ENCODE data around the gene IER2.

DNA sequence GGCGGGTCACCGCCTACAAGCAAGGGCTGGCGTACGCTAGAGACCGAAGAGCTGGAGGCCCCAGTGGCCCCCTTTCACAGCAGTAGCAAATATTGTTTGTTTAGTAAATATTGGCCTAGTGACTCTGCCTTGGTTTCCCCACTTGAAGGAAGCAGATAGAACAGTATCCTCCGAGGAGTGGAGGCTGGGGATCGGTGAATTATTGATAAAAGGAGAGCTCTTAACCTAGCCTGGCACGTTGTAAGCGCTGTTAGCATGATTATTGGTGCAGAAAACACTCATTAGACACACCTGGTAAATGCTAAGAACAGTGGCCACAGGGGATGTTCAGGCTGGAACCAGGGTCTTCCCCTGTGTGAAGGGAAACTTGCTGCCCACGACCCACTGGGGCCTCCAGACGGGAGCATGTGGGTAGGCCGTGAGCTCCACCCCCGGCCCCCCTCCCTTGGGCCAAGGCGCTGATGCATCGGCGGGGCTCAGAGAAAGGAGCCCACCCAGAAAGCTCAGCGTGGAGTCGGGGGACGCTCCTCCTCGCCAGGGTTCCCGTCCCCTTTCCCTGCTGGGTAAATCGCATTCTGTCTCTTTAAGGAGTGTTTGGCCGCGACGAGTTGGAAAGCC is 2.3 kb downstream of the IER2 start:
- TF ChIP-seq, protein P1, sequence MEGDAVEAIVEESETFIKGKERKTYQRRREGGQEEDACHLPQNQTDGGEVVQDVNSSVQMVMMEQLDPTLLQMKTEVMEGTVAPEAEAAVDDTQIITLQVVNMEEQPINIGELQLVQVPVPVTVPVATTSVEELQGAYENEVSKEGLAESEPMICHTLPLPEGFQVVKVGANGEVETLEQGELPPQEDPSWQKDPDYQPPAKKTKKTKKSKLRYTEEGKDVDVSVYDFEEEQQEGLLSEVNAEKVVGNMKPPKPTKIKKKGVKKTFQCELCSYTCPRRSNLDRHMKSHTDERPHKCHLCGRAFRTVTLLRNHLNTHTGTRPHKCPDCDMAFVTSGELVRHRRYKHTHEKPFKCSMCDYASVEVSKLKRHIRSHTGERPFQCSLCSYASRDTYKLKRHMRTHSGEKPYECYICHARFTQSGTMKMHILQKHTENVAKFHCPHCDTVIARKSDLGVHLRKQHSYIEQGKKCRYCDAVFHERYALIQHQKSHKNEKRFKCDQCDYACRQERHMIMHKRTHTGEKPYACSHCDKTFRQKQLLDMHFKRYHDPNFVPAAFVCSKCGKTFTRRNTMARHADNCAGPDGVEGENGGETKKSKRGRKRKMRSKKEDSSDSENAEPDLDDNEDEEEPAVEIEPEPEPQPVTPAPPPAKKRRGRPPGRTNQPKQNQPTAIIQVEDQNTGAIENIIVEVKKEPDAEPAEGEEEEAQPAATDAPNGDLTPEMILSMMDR (IDR thresholded peaks at IDR 0.05; ENCODE audit: low read depth, low read length), result no peak
- TF ChIP-seq POLR2A (IDR thresholded peaks at IDR 0.05; ENCODE audit: extremely low read depth, insufficient read length), result no peak

Data from NB4 (cell line).